Neural cell (in vitro differentiated cells): Measurements from ENCODE around the gene PKP3.

Experiments
- EZH2 ChIP-seq: fragments of 200-600, 300-800 bp; shearing (Covaris generic), sonication (generic); IDR thresholded peaks from 2 replicates; pipeline ENCODE4 v1.6.1; 2014; ENCODE audit warnings: antibody characterized with exemption, low read length, borderline replicate concordance, mild to moderate bottlenecking; ENCODE audit not compliant: insufficient read depth, poor library complexity, severe bottlenecking
- RAD21 ChIP-seq: fragments of 450-650 bp; conservative IDR thresholded peaks from 2 replicates; pipeline ENCODE4 v1.6.1; 2014; ENCODE audit warnings: antibody characterized with exemption, mild to moderate bottlenecking, moderate library complexity
- TAF1 ChIP-seq: IDR thresholded peaks from 2 replicates; pipeline ENCODE4 v1.6.1; 2012; ENCODE audit warnings: low read depth
- TF ChIP-seq, protein P1 (sequence below): fragments of 450-650 bp; IDR thresholded peaks from 2 replicates; pipeline ENCODE4 v1.5.1; 2014; ENCODE audit warnings: antibody characterized with exemption, mild to moderate bottlenecking, moderate library complexity; ENCODE audit not compliant: poor library complexity, severe bottlenecking

DNA sequence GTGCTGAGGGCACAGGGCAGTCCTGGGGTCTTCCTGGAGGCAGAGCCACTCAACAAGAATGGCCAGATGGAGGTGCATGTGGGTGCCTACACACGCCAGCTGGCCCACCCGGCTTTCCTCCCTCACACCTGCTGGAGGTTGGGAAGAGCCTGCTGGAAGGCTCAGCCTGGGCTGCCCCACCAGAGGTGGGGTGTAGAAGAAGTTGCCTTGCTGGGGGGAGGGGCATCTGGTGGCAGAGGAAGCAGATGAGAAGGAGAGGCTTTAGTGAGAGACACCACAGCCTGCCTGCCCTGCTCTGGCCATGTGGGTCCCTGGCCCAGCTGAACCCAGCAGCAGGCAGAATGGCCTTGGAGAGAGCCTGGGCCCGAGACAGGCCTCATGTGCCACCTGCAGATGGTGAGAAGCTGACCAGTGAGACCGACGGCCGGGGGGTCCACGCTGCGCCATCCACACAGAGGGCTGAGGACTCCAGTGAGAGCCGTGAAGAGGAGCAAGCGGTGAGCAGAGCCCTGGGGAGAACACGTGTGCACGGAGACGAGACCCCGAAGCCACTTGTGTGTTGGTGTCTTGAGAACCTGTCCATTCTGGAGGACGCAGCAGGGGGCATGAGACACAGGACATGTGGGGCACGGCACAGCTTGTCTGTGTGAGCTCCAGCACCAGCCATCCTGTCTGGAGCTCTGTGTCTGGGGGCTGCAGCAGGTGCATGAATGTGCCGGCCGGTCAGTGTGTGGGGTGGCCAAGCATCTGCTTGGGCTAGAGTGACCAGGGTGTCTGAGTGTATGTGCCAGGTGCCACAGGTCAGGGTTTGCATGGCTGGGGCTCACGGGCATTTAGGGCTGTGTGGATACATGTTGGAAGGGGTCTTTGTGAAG, 22.1 kb upstream of the PKP3 start:
- TF ChIP-seq EZH2 (no peak), RAD21 (no peak), TAF1 (no peak)
- TF ChIP-seq, protein P1, sequence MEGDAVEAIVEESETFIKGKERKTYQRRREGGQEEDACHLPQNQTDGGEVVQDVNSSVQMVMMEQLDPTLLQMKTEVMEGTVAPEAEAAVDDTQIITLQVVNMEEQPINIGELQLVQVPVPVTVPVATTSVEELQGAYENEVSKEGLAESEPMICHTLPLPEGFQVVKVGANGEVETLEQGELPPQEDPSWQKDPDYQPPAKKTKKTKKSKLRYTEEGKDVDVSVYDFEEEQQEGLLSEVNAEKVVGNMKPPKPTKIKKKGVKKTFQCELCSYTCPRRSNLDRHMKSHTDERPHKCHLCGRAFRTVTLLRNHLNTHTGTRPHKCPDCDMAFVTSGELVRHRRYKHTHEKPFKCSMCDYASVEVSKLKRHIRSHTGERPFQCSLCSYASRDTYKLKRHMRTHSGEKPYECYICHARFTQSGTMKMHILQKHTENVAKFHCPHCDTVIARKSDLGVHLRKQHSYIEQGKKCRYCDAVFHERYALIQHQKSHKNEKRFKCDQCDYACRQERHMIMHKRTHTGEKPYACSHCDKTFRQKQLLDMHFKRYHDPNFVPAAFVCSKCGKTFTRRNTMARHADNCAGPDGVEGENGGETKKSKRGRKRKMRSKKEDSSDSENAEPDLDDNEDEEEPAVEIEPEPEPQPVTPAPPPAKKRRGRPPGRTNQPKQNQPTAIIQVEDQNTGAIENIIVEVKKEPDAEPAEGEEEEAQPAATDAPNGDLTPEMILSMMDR = no peak
